Ishikawa (cell line): ENCODE measurements around the gene LGI1.

Source experiments
- CEBPB ChIP-seq: IDR thresholded peaks from 2 replicates; pipeline ENCODE4 v1.6.1; 2012
- CREB1 ChIP-seq: IDR thresholded peaks from 2 replicates; pipeline ENCODE4 v1.6.1; 2012; ENCODE audit warnings: low read depth
- EGR1 ChIP-seq: IDR thresholded peaks from 2 replicates; pipeline ENCODE4 v1.6.1; 2012
- EP300 ChIP-seq: IDR thresholded peaks from 2 replicates; pipeline ENCODE4 v1.6.1; 2012; ENCODE audit warnings: borderline replicate concordance
- FOXM1 ChIP-seq: IDR thresholded peaks from 2 replicates; pipeline ENCODE4 v1.6.1; 2012; ENCODE audit warnings: low read depth, borderline replicate concordance
- NFIC ChIP-seq: IDR thresholded peaks from 2 replicates; pipeline ENCODE4 v1.6.1; 2012
- RAD21 ChIP-seq: IDR thresholded peaks from 2 replicates; pipeline ENCODE4 v1.6.1; 2012; ENCODE audit warnings: low read depth
- TAF1 ChIP-seq: IDR thresholded peaks from 2 replicates; pipeline ENCODE4 v1.6.1; 2012; ENCODE audit warnings: low read depth, mild to moderate bottlenecking
- TCF12 ChIP-seq: IDR thresholded peaks from 2 replicates; pipeline ENCODE4 v1.6.1; 2012; ENCODE audit warnings: low read depth
- TEAD4 ChIP-seq: IDR thresholded peaks from 2 replicates; pipeline ENCODE4 v1.6.1; 2012
- YY1 ChIP-seq: IDR thresholded peaks from 2 replicates; pipeline ENCODE4 v1.6.1; 2012; ENCODE audit warnings: low read depth
- ZBTB7A ChIP-seq: IDR thresholded peaks from 2 replicates; pipeline ENCODE4 v1.6.1; 2012; ENCODE audit warnings: low read depth
- TF ChIP-seq, protein P1 (sequence below): IDR thresholded peaks from 2 replicates; pipeline ENCODE4 v1.6.1; 2012; ENCODE audit warnings: low read depth, mild to moderate bottlenecking
- TF ChIP-seq, protein P2 (sequence below): IDR thresholded peaks from 2 replicates; pipeline ENCODE4 v1.6.1; 2012
- TF ChIP-seq, protein P3 (sequence below): IDR thresholded peaks from 2 replicates; pipeline ENCODE4 v1.6.1; 2012

Gene LGI1

DNA sequence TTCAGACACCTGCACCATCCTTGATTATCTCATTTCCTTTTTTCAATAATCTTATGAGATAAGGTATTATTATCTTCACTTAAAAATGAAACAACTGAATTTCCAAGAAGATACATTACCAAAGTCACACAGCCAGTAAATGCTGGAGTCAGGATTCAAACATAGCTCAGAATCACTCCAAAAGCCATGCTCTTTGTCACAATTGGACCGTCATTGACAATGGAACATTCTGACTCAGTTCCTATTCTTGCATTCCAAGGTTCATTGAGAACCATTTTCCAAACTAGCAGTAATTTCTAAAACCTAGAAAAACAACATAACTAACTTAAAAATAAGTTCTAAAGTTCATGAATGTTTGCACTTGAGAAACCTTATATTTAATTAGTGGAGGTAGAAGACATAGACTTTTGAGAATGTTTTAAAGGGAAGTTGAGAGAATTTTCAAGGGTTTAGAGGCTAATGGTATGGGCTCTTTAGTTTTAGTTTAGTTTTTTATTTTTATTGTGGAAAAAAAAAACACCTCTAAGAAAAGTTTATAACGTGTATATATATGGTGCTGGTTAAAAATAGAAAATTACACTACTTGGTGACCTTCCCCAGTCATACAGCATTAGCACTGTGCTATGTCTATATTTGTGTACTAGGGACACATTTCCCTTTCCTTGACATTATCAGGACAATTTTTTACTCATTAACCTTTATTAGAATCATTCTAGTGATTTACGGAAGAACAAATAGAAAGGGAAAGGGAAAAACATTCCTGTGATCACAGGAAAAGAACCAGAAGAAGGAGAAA lies 30.9 kb downstream of the LGI1 start:
- TF ChIP-seq, protein P1, sequence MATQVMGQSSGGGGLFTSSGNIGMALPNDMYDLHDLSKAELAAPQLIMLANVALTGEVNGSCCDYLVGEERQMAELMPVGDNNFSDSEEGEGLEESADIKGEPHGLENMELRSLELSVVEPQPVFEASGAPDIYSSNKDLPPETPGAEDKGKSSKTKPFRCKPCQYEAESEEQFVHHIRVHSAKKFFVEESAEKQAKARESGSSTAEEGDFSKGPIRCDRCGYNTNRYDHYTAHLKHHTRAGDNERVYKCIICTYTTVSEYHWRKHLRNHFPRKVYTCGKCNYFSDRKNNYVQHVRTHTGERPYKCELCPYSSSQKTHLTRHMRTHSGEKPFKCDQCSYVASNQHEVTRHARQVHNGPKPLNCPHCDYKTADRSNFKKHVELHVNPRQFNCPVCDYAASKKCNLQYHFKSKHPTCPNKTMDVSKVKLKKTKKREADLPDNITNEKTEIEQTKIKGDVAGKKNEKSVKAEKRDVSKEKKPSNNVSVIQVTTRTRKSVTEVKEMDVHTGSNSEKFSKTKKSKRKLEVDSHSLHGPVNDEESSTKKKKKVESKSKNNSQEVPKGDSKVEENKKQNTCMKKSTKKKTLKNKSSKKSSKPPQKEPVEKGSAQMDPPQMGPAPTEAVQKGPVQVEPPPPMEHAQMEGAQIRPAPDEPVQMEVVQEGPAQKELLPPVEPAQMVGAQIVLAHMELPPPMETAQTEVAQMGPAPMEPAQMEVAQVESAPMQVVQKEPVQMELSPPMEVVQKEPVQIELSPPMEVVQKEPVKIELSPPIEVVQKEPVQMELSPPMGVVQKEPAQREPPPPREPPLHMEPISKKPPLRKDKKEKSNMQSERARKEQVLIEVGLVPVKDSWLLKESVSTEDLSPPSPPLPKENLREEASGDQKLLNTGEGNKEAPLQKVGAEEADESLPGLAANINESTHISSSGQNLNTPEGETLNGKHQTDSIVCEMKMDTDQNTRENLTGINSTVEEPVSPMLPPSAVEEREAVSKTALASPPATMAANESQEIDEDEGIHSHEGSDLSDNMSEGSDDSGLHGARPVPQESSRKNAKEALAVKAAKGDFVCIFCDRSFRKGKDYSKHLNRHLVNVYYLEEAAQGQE, result no peak
- TF ChIP-seq TEAD4 (no peak), TCF12 (no peak), ZBTB7A (no peak), CREB1 (no peak), TAF1 (no peak), EP300 (no peak), NFIC (no peak), RAD21 (no peak), CEBPB (no peak), YY1 (no peak), FOXM1 (no peak), EGR1 (no peak)
- TF ChIP-seq, protein P2, sequence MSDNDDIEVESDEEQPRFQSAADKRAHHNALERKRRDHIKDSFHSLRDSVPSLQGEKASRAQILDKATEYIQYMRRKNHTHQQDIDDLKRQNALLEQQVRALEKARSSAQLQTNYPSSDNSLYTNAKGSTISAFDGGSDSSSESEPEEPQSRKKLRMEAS, result no peak
- TF ChIP-seq, protein P3, sequence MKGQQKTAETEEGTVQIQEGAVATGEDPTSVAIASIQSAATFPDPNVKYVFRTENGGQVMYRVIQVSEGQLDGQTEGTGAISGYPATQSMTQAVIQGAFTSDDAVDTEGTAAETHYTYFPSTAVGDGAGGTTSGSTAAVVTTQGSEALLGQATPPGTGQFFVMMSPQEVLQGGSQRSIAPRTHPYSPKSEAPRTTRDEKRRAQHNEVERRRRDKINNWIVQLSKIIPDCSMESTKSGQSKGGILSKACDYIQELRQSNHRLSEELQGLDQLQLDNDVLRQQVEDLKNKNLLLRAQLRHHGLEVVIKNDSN, result no peak

GRCh38 chr10:93790439-93790838 lies 32.7 kb downstream of the LGI1 start:
- TF ChIP-seq RAD21 (no peak), NFIC (no peak), CEBPB (no peak), CREB1 (no peak), ZBTB7A (no peak), EGR1 (no peak), TEAD4 (no peak)
- TF ChIP-seq, protein P2, result no peak
- TF ChIP-seq, protein P1, result no peak

DNA sequence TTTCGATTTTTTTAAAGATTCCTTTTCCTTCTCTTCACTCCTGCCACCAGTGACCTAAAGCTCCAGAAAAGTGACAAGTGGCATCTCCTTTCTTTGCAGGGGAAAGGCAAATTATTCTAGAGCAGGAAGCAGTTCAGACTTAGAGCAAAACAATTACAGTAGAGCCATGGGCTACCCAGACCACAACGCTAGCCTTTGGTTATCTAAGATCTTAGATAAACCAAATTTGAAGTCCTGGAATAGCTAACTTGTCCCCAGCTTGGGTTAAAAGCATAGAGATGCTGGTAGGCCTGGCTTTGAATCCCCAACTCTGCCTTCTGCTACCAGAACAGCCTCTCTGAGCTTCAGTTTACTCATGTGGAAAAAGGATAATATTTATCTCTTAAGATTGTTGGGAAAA lies 38.4 kb downstream of the LGI1 start:
- TF ChIP-seq TCF12, result no peak

GRCh38 chr10:93797825-93798224 lies 40.1 kb downstream of the LGI1 start:
- TF ChIP-seq FOXM1 (no peak), CEBPB (no peak), RAD21 (no peak), TEAD4 (no peak), NFIC (no peak)
- TF ChIP-seq, protein P2, result no peak
- TF ChIP-seq, protein P3, result no peak

DNA sequence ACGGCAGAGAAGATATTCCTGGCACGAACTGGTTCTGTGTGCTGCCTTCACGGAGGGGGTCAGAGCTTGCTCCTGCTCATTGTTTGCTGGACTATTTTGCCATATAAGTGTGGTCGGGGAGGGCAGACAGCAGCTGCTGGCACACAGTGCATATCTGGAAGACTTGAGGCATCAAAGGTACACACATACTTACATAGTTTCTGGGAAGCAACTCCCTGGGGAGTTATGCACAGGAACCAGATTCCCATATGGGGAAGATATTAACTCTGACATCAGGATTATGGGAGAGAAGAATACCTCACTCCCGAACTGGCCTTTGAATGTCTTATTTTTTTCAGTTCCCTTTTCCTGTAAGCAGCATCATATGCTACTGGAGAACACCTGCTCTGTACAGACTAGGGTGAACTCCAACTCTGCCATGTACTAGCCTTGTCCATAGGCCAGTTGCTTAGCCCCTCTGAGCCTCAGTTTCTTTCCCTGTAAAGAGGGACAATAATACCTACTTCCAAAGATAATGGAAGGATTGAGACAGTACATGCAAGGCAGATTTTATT lies 41.5 kb downstream of the LGI1 start:
- no peak for TF ChIP-seq EGR1
- no peak for TF ChIP-seq TAF1
- no peak for TF ChIP-seq TCF12
- TF ChIP-seq EP300, result no peak
- no peak for TF ChIP-seq ZBTB7A

- TF ChIP-seq, protein P2, result no peak
- no peak for TF ChIP-seq EP300
- no peak for TF ChIP-seq FOXM1
These were observed 46.5 kb downstream of the LGI1 start for GRCh38 chr10:93804200-93804599.
